ENCODE measurements around the gene SEPTIN5.
"Not testable (repeated sequence)": the region's sequence is repeated elsewhere in the genome, so short reads cannot be mapped to it uniquely, and the experiment has no call there.

The SEPTIN5 gene

GRCh38 chr22:19680911-19681862 is 33.1 kb upstream of the SEPTIN5 start:
- DNase-seq: no peak

GRCh38 chr22:19681863-19682245 is 32.4 kb upstream of the SEPTIN5 start:
- DNase-seq: no peak

- no peak for DNase-seq
Measured at GRCh38 chr22:19686946-19687345, 27.4 kb upstream of the SEPTIN5 start.

DNA sequence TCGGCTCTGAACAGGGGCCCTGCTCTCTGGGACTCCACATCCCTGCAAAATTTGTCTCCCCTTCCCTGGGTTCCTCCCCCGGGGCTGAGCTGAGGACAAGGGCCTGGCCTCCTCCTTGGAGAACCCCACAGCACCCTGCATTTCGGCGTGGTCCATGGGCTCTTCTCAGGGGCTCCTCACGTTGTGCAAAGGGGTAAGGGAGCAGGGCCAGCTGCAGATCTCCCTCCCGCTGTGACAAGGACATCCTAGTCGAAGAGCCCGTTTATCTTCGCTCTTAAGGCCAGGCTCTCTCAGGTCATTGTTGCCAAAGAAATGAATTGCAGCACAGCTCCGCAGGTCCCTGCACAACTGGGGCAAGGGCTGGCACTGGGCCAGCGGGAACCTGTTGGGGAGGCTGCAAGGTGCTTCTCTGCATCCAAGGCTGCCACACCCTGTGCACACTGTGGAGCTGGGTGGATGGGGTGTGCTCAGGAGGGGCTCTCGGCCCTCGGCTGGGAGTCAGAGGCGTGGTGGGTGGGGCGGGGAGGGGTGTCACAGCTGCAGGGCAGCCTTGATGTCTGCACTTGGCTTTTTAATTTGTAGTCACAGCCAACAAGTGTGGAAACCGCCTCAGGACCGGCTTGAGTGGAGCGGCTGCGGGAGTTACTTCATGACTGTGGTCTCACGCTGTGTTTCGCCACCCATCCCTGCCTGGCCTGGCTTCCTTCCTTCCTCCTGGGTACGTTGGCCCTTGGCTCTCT is 26.6 kb upstream of the SEPTIN5 start:
- no peak for DNase-seq

- no peak for DNase-seq
Measured at GRCh38 chr22:19688301-19689290, 25.7 kb upstream of the SEPTIN5 start.

DNA sequence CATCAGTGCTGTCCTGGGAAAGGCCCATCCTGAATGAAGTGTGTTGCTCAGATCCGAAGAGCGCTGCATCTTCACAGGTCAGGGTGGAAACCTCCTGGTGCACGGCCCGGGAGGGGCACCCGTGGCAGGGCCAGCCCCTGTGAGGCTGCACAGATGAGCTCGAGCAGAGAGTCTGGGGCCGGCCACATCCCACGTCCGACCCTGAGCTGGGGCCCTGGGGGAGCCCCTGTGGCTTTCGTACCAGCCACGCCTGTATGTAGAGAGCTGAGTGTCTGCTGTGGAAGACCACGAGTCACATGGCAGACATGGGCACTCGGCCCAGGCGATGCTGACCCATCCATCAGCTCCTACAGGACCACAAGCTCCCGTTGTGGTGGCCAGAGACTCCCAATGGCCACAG is 24.9 kb upstream of the SEPTIN5 start:
- no peak for DNase-seq

DNA sequence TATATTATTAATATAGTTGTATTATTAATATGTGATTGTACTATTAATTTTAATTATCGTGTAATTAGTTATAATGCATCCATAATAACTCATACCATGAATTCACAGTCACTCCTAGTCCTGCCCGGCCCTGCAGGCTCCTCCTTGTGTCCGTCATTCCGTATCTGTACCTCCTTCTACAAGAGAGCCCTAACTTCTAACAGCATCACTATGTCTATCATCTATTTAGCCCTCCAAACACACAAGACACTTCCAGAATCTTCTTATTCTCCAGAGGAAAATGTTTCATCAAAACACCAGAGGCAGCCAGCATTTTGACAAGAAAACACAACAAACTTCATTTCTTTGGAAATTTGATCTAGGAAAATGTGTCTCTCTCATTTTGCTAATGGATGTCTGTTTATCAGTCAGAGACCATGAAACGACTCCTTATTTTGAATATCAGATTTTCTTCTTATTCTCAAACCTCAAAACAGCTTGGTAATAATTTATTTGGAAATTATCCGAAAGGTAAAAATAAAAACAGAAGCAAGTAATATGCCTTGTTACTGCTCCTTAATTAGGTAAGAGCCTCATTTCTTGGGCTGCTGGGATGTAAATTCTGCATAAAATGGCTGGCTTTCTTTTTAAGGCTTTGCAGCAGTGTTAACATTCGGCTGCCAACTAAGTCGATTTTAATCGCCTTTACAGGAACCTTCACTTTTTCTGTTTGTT is 23.1 kb upstream of the SEPTIN5 start:
- DNase-seq: no peak

- DNase-seq: no peak
Measured at GRCh38 chr22:19691721-19692341, 22.5 kb upstream of the SEPTIN5 start.

DNA sequence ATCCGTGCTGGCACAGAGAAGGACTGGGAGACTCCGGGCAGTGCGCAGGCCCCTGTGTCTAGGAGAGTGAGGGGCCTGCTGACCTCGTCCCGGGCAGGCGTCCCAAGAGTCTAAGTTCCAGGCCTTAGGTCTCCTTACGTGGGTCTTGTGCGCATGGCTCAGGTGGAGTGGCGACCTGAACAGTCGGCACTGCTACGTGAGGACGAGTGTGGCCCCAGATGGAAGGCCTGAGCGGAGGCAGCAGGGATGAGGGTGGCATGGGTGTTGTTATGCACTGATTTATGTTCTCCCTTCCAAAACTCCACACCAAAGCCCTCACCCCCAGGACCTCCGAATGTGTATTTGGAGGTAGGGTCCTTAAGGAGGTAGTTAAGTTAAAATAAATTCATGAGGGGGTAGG is 20.7 kb upstream of the SEPTIN5 start:
- no peak for DNase-seq

DNA sequence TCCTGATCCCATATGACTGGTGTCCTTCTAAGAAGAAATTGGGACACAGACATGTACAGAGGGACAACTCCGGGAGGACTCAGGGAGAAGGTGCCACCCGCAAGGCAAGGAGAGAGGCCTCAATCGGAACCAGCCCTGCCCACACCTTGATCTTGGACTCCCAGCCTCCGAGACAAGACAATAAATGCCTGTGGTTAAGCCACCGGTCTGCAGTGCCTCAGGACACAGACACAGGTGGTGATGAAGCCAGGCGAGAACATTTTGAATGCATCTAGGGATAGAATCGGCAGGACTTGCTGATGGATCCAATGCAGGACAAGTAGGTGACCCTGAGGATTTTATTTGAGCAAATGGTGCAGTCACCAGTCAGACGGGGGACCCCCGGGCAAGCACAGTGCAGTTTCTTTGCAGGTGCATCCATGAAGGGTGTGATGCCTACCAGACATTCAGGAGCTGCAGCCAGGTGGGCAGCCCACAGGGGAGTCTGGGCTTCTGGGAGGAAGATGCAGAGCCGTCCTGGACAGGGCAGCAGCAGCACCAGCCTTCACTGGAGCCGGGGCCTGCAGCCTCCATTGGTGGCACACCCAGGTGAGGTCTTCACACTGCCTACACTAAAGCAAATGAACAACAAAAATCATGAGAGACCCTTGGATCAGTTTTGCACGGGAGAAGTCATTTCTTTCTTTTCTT is 20.2 kb upstream of the SEPTIN5 start:
- DNase-seq: no peak

DNA sequence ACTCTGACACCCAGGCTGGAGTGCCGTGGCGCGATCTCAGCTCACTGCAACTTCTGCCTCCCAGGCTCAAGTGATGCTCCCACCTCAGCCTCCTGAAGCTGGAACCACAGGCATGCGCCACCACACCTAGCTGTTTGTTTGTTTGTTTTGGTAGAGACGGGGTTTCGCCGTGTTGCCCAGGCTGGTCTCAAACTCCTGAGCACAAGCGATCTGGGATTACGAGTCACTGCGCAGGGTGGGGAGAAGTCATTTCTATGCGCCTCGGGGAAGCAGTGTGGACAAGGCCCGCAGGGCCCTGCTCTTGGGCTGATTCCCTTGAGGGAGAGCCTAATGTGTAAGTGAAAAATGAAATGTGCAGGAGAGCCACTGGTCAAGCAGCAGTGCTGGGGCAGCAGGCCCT is 19.6 kb upstream of the SEPTIN5 start:
- no peak for DNase-seq

DNA sequence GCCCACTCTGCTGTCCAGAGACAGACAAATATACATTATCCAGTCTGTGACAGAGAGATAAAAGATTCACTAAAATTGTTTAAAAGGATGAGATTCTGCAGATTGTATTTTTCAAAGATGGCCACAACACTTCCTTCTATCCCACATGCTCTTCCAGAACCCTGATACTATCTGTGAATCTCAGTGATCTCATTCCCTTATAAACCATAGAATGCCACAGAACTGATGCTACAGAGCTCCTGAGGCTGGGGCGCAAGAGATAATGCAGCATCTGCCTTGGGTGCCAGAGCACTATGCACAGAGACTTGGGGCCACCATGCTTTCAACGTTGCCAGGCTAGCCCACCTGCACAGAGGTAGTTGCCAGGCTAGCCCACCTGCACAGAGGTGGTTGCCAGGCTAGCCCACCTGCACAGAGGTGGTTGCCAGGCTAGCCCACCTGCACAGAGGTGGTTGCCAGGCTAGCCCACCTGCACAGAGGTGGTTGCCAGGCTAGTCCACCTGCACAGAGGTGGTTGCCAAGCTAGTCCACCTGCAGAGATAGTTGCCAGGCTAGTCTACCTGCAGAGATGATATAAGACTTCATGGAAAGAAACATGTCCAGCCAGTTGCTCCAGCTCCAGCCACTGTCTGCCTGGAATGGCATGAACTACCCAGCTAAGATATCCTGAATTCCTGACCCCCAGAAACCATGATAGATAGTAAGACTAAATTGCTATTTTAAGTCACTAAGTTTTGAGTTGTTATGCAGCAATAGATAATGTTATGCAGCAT is 17.6 kb upstream of the SEPTIN5 start:
- DNase-seq: no peak

GRCh38 chr22:19697871-19698270 is 16.4 kb upstream of the SEPTIN5 start:
- not testable (repeated sequence) for DNase-seq

GRCh38 chr22:19700790-19701419 is 13.4 kb upstream of the SEPTIN5 start:
- no peak for DNase-seq

- no peak for DNase-seq
Measured at GRCh38 chr22:19701420-19702145, 12.7 kb upstream of the SEPTIN5 start.

- no peak for DNase-seq
Measured at GRCh38 chr22:19703869-19704268, 10.4 kb upstream of the SEPTIN5 start.

DNA sequence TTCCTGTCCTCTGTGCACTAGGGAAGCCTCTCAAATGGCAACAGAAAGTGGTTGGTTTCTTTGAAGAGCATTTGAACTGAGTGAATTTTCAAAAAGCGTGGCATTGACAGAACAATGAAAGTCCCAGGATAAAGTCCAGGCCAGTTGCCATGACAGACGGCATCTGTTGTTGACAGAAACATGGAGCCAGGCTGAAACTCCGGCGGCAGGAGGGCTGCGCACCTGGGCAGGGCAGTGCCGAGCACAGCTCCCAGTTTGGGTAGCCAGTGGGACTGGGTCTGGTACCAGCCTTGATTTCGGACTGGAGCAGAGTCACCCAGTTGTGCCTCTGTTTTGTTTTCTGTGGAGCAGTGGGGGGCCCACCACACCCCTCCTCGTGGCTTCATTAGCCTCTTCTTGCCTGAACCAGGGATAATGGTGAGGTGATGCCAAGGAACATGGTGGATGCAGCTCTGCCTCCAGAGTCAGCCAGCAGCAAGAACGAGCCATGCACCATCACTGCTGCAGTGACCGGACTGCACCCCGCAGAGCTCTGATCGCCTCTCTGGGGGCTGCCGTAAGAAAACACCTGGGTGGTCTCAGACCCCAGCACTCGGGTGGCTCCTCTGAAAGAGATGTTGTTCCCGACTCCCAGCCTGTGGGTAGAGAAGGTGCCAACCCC is 9.8 kb upstream of the SEPTIN5 start:
- no peak for DNase-seq

GRCh38 chr22:19705181-19705934 is 8.9 kb upstream of the SEPTIN5 start:
- DNase-seq: no peak
